IPS-NIHi7 (cell line): Measurements from ENCODE around the gene LAMB1.

Experiments
- DNase-seq: peaks from one replicate; pipeline ENCODE4 v3.0.0; 2012; ENCODE audit warnings: mixed read lengths; ENCODE audit errors: extremely low spot score

The LAMB1 gene

DNA sequence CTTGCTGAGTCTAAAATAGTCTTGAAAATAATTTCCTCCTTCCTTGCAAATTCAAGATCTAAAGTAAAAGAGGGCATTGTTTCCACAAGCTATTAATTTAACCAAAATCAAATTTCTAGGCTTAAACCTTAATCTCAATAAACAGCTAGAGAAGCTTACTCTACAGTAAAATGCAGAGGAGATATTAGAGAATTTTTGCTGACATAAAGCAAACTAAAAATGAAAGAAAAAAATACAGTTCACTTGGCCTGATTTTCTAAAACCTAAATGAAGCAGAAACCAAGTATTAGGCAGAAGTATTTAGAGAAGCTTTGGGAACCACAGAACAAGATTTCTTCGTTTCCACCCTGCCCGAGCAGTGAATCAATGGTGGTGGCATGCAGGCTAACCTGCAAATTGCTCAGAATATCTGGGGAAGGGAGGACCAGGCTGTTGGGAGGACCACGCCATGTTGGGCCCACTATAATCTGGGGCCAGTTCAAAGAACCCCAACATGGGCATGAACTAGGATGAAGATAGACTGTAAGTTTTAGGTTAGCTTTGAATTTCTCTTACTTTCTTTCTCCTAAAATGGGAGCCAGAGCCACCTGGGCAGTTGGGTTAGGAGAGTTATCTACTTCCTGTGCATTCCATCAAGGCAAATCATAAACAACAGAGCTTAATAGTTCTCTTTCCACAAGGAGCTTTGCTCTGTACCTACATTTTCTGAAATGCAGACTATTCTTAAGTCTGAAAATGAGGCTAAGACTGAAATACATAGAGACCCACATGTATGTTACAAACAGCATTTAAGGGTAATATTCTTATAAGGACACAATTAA is 4.1 kb downstream of the LAMB1 start:
- no peak for DNase-seq

DNA sequence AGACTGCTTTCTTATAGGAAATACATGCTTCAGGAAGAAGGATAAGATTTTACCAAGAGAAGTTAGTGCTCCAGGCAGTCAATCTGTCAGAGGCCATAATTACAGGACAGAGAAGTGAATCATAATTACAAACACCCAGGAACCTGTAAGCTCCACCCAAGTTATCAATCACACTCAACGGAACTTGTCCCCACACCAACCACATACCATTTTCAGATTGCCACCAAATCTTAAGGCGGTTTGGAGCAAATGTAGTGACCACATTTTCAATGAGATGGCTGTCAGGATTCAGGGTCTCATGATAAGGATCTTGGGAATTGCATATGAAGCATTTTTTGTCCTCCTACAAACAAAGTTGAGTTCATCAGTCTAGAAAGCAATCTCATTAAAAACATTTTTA is 4.8 kb downstream of the LAMB1 start:
- no peak for DNase-seq

DNA sequence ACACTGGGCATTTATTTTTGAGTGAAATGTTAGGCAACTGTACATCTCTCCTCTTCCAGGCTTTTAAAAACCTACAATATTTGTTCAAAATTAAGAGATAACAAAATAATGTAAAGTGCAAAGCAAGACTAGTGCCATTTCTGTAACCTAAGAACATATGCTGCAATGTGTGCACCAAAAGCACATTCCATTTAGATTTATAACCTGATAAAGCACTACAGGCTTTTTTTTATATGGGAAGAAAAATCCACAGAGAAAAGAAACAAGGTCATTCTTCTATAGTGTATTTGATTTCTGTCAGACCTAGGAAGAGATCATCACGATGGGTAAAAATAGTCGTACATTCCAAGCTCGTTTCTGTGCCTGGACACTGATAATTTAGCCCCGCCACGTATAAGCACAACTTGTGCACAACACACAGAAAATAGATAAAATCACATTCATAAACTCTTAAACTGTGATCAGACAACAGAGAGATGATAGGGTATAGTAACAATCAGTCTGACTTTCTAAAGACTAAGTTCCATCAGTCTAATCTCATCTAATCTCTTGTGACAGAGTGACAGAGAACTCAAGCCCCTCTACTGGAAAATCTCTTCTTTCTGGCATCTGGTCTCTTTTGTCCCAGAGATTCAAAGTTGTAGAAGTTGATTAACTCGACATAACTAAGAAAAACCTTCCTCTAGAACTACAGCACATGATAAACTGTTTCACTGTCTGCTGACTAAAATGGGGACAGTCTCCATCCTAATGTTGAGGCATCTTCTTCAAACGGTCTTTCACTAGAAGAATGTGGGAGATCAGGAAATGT is 6.7 kb downstream of the LAMB1 start:
- no peak for DNase-seq

DNA sequence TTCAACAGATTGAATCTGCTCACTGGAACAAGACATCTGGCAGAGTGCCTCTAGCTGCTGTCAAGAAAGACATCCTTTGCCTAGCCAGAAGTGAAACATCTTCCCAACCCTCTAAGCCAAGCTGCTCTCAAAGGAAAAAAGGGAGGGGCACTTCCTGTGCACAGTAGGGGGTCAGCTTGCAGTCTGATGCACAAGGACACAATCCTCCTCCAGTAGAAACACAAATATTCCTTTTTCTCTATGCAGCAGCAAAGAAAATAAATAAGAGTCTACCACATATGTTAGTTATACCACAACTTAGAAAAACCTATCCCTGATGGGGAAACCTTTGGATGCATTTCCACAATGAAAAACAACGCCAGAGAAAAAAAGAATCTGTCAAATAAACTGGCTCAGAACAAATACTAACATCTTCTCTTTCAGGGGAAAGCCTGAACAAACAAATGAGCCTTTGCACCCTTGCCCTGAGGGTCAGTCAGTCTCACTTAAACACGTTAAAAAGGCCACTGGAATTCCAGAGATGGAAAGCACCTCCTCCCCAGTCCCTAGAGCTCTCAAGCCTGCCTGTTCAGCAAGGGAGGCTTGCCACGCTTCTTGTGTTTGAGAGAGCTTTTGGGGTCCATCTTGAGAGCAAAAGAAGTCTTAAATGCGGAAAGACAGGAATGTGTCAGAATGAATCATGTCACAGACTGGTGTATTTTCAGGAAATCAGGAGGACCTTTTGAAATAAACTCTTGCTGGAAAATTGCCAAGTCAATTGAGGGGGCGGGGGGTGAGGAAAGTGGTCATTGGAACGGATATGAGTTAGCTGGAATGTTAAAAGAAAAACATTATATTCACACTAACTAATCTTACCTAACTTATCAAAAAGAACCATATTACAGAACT is 7.5 kb downstream of the LAMB1 start:
- DNase-seq: peak; percentile 71

DNA sequence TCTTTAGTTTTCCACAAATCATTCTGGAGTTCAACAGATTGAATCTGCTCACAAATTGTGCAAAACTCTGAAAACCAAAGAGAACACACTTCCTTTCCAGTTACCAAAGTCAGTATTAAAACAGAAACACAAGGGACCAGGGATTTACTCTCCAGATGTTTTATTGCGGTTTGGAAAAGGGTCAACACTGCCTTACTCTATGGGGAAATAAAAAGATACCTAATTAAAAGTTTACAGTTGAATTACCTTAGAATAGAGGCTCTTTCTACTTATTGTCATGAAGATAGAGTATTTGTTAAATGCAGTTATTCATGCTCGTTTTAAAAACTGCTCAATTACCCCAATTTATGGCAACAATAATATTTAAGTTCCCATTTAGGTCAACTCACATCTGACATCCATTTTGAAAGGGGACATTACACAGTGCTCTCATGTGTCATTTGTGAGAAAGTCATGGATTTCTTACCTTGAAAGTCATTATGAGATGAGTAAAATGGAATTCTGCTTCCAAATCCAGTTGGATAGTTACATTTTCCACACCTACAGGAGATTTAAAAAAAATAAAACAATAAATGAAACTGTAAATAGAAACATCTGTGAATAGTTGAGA is 8.4 kb downstream of the LAMB1 start:
- DNase-seq: no peak

DNA sequence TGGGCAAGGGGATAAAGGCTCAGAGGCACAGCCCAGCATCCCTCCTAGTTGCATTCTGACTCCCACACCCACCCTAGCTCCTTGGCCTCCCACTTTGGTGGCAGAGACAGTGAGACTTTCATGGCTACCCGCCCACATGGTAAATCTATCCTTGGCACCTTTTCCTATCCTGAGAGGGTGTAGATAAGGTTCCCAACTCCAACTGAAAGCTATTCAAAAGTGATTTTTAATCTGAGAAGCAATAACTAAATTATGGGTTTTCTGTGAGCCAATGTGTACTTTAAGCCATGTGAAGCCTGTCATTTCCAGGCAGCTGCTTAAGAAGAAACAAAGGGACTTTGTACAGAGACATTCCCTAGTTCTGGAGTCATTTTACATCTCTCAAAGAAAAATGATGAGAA is 9.1 kb downstream of the LAMB1 start:
- no peak for DNase-seq

DNA sequence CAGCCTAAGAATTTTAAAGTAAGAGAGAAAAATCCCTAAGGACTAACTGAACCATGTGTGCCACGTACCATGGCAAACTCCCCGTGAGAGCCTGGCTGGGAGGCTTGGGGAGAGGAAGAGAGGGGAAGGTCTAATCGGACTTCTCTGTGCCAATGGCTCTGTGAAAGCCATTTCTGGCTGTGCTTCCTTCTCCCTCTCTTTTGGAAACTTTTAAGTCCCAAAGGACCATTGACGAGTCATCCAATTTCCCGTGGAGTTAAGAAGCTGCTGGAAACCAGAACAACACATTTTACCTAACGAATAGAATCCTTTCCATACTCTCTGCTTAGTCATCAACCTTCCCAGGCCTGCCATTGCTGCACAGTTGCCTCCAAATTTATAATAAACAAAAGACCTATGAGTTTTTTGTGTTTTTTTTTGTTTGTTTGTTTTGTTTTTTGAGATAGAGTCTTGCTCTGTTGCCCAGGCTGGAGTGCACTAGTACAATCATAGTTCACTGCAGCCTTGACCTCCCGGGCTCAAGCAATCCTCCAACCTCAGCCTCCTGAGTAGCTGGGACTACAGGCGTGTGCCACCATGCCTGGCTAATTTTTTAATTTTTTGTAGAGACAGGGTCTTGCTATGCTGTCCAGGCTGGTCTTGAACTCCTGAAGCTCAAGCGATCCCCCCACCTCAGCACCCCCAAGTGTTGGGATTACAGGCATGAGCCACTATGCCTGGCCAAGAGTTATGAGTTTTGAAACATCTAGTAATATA is 13.2 kb downstream of the LAMB1 start:
- no peak for DNase-seq

DNA sequence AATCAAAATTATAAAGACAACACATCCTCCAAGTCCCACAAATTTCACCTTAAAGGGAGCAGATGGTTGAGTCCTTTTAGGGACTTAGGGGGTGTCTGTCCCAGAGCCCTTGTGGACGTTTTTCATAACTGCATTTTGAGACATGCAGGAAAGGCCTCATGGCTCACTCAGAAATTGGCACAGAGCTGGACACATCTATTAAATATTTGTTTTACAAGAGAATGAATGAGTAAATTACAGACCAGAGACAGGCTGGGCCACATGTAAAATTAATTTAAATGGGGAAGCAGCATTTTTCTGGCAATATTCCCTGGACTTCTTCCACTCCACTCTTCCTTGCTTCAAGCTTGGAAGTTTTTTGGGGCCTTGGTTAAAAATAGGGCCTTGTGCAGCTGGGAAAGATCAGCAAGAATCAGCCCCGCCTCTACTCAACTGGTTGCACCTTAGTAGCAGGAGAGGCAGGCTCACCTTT is 20.0 kb downstream of the LAMB1 start:
- no peak for DNase-seq

DNA sequence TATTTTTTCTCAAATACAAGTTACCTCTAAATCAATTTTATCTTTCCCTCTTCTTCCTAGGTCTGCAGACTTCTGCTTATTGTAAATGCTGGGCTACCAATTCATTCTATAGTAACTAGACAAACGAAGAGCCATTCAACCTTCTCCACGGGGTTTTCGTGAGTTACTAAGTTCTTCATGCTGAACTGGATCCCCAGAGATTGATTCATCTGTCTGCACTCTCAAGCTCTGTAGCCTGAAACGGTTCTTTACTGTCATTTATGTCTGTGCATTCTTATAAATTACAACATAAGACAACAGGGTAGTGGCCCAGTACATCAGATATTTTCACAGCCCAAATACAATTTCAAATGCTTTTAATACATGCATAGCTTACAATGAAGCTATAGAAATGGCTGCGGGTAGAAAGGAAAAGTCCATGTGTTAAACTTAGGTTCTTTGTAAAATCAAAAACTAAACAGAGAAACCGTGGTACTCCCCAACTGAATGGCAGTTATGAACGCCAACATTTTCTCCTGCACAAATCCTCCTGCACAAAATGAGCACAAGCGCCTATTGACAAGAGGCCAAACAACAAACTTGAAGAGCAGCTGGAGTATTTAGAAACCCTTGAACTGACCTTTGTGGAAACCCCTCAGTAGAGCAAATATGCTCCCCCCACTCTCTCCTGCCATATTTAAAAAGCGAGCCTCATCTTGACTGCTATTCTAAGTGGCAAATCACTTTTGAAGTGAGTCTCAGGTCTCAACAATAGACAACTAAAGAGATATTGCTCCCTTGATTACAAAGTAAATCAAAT is 20.7 kb downstream of the LAMB1 start:
- no peak for DNase-seq

DNA sequence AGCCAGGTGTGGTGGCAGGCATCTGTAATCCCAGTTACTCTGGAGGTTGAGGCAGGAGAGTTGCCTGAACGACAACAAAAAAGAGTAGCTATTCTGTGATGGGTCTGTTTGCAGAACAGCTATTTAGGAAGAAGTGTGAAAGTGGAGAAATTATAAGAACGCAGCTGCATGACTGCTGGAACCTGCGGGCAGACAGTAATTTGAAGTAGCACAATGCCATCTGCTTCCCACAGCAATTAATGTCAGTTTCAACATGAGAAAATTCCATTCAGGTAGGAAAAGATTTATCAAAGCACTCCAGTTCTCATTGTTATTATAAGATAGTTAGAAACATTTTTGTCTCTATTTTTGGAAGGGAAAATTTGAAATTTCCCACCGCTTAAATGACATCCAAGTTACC is 21.5 kb downstream of the LAMB1 start:
- no peak for DNase-seq

DNA sequence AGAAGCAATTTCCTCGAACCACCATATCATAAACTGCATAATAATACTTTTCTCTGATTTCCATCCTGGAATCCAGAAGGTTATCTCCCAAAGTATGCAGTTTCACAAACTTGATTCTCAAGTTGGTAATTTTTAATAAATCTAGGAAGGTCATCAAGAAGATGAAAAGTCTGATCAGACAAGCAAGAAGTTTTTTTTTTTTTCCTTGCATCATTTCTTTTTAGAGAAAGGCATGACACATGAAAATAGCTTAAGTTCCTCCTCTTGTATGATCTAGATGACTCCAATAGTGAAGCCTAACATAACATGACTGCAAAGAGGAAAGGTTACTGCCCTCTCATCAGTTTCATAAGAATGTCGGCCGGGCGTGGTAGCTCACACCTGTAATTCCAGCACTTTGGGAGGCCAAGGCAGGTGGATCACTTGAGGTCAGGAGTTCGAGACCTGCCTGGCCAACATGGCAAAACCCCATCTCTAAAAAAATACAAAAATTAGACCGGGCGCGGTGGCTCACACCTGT is 22.2 kb downstream of the LAMB1 start:
- no peak for DNase-seq

DNA sequence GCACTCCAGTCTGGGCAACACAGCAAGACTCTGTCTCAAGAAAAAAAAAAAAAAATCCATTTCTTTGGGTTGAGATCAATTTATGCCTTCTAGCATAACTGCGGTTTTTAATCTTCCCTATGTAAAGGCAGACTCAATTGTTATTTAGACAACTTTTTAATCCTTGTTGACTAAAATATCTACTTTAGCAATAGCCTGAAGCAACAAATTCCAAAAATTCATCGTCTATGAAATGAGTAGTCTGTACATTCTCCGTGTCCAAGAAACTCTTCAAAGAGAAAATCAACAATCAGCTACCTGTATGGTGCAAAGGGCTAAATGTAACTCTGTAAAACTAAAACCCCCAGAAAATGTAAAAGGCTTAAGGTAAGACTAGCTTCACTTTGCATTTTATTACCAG is 22.8 kb downstream of the LAMB1 start:
- no peak for DNase-seq

DNA sequence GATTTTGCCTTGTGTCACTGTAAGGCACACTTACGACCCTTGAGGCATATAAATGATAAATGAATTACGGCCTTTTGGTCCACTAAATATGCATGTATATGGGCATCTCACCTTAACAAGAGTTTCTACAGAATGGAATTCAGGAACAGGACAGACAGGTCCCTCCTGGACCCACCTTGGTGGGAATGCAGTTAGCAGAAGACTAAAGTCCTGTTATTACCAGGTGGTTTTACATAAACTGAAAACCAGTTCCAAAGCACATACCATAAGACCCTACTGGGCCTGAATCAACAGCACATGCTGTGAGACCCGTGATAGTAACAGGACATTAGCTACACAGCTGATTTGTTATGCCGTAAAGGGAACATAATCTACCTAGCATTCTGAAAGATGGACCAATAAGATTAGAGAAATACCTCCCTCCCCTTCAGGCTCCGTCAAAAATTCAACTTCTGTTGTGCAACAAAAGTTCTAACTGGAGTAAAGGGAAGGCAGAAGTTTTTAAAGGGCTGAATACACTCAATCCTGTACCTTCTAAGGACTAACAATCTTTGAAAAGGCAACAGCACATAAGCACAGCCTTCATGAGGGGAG is 24.0 kb downstream of the LAMB1 start:
- DNase-seq: no peak

DNA sequence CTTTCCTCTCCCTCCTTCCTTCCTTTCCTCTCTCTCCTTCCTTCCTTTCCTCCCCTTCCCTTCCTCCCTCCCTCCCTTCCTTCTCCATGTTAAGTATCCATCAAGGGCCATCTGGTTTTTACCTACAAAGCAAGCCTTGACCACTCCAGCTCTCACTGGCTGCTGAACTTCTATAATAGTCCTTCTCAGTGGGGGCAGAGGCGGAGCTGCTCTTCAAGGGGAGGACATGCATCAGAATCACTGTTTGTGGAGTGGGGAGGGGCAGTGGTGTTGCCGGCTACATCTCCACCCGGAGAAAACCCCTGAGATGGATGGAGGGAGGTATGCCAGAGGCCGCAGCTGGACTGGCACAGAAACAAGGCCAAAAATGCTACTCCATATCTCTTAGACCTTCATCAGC is 25.9 kb downstream of the LAMB1 start:
- no peak for DNase-seq

DNA sequence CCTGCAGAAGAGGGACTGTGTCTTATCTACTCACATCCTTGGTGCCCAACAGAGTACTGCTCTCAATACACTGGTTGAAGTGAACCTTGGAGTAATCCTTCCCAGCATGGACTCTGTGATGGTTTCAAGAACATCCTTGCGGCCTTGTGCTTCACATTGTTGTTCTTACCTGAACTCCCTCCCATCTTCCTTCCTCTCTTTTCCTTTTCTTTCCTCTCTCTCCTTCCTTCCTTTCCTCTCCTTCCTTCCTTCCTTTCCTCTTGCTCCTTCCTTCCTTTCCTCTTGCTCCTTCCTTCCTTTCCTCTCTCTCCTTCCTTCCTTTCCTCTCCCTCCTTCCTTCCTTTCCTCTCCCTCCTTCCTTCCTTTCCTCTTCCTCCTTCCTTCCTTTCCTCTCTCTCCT is 26.3 kb downstream of the LAMB1 start:
- no peak for DNase-seq

DNA sequence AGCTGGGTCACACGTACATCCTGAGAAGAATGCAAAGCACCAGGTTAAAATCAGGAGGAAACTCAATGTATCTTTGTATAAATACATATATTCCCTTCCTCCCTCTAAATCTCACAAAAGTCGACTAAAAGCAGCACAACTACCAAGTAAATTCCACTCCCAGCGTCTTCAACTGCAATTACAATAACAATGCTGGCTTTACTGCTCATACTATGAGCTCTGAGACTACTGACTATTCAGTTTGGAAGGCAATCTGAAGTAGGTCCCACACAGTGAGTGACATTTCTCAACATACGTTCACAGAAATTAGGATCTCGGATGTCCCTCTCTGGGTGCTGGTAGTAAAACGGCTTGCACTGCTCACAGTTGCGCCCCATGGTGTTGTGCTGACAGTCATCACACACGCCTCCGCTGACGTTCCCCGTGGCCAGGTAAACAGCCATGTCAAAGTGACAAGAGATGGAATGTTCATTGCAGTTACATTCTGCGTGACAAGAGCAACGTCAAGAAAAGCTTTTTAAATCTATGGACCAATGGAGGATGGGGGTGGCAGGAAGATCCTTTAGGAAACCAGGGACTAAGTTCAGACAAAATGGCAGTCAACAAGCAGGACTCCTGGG is 27.5 kb downstream of the LAMB1 start:
- no peak for DNase-seq

DNA sequence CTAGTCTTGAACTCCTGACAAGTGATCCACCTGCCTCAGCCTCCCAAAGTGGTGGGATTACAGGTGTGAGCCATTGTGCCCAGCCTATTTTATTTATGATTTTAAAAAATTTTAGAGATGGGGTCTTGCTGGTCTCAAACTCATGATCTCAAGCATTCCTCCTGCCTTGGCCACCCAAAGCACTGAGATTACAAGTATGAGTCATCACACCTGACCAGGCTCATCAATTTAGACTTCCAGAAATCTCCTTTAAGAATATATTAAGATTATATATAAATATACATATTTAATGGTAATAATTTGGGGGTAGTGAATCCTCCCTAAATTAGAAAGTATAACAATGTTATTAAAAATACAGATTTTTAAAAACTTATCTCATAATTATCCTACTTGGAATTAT is 29.1 kb downstream of the LAMB1 start:
- no peak for DNase-seq

DNA sequence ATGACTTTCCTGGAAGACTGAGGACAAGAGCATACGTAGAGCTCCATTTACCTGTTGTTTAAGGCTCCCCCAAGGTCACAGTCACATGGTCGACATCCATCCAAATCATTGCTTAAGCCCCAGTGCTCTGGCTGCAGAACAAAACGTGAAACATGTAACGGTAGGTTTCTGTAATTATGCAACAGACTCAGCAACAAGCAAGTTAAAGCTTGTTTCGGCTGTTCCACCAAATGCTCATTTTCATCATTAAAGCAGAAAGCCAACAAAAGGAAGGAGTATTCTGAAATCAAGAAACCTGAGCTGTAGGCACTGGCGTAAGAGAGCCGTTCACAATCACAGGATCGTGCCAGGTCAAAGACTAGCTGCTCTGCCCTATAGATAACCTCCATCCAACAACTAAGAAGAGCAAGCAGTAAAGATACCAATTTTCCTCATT is 30.0 kb downstream of the LAMB1 start:
- no peak for DNase-seq

DNA sequence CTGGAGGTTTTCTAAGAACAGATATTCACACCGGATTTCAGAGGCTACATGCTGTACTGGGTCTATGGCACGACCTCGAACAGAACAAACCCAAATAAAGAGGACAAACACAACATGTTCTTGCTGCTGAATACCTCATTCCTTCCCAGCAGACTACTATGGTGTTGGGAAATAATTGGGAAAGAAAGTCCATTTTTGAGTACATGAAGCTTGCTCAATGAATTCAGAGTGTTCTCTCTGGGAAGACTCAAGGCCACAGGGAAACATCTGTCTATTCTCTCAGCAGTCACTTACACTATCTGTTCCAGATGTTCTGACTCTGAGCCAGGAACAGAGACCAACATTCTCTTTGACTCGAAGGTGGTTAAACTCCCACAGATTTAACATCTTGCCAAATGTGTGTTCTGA is 30.9 kb downstream of the LAMB1 start:
- DNase-seq: no peak
